Vagina (tissue), 2 donors: ENCODE measurements around the gene PPP3CA.

Experiments used
- POLR2A ChIP-seq, 2 donors: fragments of 450-650 bp; IDR thresholded peaks; one replicate each; pipeline ENCODE4 v1.6.1; 2017; ENCODE audit warnings: antibody characterized with exemption in 2 of 2, mild to moderate bottlenecking in 2 of 2, moderate library complexity in 2 of 2
- TF ChIP-seq, protein P1 (sequence below), 3 experiments: fragments of 450-650 bp in 2 of 3; fragments of 200-600 bp in 1 of 3; sonication (generic) in 1 of 3; IDR thresholded peaks; one replicate each; pipeline ENCODE4 v1.5.1; 2017 to 2019; ENCODE audit warnings: antibody characterized with exemption in 3 of 3, mild to moderate bottlenecking in 2 of 3, moderate library complexity in 2 of 3

DNA sequence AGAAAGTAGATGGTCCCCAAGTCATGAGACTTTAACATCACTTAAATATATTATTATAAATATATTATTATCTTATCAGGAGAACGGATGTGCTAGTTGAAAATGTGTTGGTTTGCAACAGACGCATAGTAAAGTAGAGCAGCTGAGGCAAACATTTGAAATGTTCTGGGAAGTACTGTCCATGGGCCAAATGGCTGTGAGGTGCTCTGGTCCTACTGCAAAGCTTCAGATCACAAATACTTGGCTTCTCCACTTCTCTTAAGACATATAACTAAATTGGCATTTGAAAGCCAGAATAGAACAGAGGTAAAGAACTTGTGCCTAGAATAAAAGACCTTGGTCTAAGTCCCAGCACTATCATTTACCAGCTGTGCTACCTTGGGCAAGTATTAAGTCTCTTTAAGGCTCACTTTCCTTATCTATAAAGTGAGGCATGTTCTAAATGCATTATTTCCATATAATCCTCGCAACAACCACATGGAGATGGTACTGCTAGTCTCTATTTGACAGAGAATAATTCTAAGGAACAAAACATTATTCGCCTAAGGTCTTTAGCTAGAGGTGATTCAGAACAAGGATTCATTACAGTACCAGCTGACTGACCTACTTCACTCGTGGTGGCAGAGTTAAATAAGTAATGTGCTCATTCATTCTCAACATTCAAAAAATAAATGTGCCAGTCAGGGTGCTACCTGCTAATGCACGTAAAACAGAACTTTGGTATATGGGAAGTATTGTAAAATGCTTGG is 297.1 kb downstream of the PPP3CA start:
- TF ChIP-seq, protein P1, sequence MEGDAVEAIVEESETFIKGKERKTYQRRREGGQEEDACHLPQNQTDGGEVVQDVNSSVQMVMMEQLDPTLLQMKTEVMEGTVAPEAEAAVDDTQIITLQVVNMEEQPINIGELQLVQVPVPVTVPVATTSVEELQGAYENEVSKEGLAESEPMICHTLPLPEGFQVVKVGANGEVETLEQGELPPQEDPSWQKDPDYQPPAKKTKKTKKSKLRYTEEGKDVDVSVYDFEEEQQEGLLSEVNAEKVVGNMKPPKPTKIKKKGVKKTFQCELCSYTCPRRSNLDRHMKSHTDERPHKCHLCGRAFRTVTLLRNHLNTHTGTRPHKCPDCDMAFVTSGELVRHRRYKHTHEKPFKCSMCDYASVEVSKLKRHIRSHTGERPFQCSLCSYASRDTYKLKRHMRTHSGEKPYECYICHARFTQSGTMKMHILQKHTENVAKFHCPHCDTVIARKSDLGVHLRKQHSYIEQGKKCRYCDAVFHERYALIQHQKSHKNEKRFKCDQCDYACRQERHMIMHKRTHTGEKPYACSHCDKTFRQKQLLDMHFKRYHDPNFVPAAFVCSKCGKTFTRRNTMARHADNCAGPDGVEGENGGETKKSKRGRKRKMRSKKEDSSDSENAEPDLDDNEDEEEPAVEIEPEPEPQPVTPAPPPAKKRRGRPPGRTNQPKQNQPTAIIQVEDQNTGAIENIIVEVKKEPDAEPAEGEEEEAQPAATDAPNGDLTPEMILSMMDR (IDR thresholded peaks at IDR 0.05) = no peak
- TF ChIP-seq POLR2A (IDR thresholded peaks at IDR 0.05) = no peak
